Measurements from ENCODE around the gene MMAB.

MMAB gene

DNA sequence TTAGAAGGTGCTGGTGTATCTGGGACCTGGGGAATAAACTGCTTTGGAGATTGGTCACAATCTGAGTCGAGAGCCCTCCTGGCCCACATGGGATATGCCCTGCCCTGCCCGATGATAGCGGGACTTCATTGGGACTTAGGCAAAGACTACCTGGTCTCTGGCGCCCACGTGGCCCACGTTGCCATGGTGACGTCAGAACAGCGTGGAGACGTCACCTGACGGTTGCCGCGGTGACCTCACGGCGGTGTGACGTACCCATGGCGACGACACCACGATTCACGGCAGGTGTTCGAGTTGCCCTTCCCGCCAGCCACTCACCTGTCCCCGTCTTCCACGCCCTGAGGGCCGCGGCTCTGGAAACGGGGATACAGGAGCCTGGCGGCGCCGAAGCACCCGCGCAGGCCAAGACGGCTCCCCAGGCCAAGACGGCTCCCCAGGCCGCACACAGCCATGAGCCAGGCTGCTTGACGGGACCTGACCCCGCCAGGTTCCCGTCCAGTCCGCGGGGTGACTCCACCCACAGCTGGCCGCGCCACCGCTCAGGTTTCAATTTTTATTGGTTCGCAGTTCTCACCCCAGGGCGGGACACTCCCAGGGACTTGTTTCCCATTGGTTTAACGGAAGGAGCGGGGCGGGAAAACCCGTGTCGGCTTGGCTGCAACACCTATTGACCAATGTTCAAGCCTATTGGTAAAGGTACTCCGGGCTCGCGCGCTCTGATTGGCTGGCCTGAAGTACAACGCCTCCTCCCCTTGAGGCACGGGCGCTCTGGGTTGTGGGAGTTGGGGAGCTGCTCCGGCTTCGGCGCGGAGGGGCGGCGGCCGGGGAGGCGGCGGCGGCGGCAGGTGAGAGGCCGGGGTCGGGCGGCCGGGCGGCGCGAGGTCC is at the start of gene MMAB, which contains the start of gene MVK:
Gene MMAB (minus strand): TSS at position 476 of the 885 bp plus-strand sequence. CDS start 24 bp downstream, at position 452.
Gene MVK (plus strand): TSS at position 766 of the 885 bp plus-strand sequence. CDS start 1,029 bp downstream, outside the sequence.
- peak; percentile 100 for DNase-seq (ENCODE audit: low spot score)

DNA sequence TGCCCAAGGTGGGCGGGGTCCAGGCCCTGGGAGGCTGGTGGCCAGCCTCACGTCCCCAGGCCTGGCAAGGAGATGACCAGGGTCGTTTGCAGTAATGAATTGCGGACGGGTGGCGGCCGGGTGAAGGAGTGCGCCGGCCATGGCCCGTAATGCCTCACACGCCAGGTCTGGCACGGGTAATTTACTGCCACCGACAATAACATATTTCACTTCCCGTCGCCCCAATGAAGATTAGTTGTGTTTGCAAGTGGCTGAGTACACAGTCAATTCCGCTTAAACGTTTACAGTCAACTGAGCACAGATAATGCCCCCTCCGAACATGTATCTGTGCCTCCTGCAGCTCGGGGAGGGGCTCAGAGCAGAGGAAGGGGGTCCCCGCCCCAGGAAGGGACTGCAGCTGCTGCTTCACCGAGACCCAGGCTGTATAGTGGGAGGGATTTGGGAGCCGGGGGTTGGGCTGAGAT is 48.6 kb upstream of the MMAB start:
- no peak for DNase-seq (ENCODE audit: low spot score)

DNA sequence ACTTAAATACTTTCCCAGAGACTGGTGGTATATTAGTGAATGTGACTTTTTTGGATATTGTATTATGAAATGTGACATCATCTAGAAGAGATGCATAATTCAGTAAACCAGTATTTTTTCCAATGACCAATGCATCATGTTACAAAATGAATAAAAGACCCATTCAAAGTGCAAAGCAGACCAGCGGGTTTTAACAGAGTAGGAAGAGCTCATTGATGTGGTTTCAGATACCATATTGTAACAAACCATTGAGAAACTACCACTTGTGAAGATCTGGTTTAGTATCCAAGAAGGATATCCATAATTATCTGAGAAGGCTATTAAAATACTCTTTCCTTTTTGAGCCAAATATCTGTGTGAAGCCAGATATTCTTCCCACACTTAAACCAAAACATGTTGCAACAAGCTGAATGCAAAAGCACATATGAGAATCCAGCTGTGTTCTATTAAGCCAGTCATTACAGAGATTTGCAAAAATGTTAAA is 47.9 kb upstream of the MMAB start:
- no peak for DNase-seq (ENCODE audit: low spot score)

DNA sequence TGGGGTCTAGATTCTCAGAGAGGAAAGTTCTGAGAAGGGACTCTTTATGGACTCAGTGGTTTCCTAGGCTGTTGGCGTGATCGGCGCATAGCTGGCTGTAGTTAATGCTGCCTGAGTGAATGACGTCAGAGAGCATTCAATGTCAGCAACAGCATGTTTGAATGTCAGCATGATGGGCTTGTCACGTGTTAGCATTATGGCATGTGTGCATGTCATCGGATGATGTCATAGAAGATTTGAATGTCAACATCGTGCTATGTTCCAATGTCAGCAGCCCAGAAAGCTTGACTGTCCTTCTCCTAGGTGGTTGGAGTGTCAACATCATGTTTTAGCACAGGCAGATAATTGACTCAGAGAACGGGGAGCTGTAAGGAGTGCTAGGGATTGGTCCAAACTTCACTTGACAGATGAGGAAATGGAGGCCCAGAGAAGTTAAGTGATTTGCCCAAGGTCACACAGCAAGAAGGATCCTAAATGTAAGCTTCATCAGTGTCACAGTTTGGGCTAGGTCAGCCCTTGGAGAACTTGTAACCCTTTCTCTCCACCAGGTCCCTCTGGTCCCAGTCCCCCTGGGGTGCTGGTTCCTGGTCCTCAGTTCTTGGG is 45.8 kb upstream of the MMAB start:
- DNase-seq (ENCODE audit: low spot score) = no peak

DNA sequence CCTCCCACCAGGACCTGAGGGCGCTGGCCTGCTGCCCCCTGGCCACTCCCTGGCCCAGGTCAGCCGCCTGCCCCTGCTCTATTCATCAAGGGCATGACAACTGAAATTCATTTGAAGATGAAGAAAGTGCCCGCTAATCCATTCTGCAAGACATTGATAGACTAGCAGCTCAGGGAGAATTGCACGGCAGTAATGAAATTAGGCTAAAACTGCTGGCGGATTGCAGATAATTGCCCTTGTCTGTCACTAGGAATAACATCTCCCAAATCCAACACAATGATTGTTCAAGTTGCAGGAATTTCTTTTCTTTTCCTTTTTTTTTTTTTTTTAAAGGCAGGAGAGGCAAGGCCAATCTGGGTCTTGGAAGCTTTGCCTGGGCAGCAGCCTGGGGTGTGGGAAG is 44.8 kb upstream of the MMAB start:
- DNase-seq (ENCODE audit: low spot score) = no peak

DNA sequence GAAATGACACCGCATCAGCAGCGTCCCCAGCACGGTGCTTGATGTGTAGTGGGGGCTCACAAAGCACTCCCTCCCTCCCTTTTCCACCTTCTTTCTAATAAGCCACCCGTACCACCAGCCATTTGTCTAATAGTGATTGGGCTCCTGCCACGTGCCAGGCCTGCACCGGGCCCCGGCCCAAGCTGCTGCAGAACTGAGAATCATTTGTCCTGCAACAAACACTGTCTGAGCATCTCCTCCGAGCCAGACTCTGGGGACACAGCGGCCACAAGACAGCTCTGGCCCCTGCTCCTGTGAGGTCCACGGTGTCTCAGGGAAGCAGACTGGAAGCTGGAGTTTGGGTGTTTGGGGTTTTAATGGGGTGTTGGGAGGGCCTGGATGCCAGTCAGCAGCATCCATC is 44.2 kb upstream of the MMAB start:
- DNase-seq (ENCODE audit: low spot score) = no peak

DNA sequence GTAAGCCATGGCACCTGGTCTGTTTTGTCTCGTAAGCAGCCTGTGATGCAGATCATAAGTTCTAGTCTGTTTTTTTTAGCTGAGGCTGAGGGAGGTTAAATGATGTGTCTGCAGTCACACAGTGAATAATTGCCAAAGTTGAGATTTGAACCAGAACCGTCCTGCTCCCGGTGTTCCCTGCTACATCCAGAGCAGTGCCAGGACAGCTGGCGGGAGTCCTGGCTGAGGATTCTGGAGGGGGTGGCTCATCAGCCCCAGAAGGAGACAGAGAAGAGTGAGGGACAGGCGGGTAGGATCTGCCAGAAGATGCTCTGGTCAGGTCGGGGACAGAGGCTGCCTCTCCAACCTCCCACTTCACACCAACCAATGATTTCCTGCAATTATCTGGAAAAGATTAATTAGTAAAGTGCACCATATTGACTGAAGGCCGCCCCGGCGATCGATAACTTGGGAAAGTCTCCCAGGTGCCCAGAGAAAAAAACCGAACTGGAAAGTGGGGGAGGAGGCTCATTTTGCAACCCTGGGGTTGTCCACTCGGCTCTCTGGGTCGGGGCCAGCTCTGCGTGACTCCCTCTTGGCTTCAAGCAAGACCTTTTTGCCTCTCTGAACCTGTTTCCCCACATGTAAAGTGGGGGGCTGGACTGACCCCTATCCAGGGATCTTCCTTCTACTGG is 42.4 kb upstream of the MMAB start:
- no peak for DNase-seq (ENCODE audit: low spot score)

DNA sequence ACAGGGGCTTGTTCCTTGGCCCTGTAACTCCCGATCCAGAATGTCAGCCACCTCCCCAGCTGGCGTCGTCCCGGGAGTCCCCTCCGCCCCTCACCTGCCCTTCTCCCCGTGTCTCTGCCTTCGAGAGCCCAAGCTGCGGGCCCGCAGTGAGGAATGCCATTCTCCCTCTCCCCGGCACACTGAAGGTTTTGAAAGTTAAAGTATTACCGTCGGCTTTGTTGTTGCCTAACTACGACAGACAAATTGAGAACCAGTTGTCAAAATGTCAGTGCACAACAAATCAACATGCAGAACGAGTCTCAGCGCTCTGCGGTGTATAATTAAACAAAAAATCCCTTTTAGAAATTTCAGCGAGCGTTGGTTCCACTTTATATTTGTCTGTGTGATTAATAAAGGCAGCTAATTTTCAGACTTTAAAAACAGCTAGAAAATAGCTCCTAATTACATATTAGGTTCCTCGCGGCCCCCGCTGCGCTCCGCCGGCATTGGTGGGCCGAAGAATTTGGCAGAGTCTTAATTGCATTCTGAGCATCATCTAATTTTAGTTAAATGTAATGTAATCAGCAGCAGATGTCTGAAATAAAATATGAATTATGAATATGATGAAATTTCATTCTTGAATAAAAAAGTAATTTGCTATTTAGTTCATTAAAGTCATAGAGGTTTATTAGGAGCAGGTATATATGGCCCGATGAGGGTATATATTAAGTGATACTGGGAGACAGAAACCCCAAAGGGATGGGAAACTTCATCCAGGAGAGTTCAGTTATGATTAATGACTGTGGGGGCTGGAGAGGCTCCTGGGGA is 40.5 kb upstream of the MMAB start:
- DNase-seq (ENCODE audit: low spot score) = no peak

DNA sequence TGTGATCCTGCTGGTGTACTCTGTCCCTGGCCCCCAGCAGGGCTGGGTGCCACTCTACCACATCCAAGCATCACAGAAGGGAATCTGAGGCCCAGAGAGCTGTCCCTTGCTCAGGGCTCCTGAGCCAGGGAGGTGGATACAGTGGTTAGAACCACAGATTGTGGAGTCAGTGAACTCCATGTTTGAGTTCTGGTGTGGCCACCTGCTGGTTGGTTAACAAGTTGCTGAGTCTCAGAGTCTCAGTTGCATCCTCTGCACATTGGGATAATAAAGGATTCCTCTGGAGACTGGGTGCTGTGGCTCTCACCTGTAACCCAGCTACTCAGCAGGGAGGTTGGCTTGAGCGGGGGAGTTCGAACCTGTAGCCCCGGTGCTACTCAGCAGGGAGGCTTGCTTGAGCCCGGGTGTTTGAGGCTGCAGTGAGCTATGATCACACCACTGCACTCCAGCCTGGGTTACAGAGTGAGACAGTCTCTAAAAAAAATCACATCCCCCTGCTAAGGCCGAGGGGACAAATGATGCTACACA is 39.7 kb upstream of the MMAB start:
- no peak for DNase-seq (ENCODE audit: low spot score)

DNA sequence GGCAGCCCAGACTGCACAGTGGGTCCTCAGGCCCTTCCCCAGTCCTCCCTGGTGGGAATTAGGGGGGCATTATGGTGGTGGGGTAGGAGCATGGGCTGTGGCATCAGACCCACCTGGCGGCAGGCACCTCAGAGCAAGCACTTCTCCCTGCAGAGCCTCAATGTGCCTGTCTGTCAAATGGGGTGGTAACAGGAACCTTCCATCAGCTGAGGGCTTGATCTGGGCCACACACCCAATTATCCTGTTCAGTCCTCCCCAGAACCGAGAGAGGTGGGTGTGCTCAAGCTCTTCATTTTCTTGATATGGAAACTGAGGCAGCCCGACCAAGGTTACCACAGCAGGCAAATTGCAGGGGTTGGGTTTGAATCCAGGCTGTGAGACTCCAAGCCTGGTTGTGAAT is 38.7 kb upstream of the MMAB start:
- no peak for DNase-seq (ENCODE audit: low spot score)

DNA sequence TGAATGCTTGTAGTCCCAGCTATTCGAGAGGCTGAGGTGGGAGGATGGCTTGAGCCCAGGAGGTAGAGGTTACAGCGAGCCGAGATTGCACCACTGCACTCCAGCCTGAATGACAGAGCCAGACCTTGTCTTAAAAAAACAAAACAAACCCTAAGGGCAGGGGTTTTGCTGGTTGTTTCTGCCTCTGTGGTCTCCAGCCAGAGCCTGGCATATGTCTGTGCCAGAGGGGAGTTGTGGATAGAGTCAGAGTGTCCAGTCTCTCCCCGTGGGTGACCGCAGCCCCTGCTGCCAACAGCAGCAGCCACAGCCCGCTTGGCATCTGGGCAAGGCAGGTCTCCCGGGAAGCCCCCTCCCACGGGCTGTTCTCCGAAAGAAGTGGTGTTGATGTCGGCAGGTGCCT is 37.9 kb upstream of the MMAB start:
- no peak for DNase-seq (ENCODE audit: low spot score)

DNA sequence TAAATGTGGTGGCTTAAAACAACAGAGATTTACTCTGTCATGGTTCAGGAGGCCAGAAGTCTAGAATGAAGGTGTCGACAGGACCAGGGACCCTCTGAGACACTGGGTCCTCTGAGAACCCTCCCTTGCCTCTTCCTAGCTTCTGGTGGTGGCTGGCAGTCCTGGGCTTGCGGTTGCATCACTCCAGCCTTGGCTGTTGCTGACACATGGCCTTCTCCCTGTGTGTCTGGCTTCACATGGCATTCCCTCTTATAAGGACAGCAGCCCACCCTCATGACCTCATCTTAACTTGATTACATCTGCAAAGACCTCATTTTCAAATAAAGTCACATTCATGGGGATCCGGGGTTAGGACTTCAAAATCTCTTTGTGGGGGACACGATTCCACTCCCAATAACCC is 37.2 kb upstream of the MMAB start:
- DNase-seq (ENCODE audit: low spot score) = no peak

DNA sequence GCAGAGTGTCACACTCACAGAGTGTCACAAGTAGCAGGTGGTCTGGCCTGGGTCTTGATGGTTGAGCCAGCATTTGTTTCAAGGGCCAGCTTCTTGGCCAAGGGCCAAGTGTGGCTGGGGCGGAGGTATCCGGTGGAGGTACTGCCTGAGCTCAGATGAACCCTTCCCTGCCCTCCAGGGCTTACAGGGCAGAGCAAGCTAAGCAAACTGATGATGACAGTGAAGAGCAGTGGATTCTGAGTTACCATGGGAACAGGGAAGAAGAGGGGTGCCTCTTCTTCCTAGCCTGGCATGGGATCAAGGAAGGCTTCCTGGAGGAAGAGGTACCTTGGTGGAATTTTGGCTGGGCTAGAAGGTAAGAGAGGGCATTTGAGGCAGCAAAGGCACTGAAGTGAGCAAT is 36.0 kb upstream of the MMAB start:
- DNase-seq (ENCODE audit: low spot score) = no peak

DNA sequence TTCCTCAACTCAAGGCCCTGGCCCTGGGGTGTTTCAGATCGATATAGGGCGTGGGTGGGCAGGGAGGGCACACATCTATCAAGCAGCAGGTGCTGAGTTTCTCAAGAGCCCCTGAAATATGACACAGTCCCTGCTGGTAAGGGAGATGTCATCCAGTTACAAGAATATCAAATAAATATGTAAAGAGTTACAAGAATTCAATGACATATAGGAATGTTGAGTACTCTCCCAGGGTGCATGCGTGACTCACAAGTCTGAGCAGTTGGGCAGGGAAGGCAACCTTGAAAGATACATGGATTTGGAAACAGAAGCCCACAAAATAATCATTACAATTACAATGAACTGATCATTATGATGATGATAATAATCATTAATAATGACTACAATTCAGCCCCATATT is 35.5 kb upstream of the MMAB start:
- DNase-seq (ENCODE audit: low spot score) = no peak

DNA sequence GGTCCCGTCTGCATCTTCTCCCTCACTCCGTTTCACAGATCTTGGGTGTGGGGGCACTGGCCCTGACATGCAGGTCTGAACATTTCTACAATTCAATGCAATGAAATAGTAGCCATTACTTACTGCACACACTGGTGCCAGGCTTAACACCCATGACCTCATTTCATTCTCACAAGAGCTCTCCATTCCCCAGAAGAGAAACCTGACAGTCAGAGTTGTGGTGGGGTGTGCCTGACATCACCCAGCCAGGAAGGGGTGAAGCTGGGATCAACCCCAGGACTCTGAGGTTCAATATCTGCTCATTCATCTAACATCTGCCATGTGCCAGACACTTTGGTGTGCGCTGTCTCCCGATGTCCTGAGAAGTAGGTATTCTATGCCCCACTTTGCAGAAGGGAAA is 35.0 kb upstream of the MMAB start:
- no peak for DNase-seq (ENCODE audit: low spot score)

DNA sequence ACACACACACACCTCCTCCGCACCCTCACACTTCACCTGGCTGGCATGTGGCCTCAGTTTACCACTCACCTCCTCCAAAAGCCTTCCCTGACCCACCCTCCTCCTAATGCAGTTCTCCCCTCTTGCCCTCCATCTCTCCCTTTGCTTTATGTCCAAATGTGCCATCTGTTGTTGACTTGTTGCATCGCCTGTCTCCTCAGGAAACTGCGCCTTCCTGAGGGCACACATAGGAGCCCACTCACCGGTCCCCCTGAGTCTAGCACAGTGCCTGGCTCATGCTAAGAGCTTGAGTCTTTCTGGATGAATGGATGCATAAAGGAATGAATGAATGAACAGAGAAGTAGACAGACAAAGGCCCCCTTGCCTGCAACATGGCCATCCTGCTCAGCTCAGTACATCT is 34.3 kb upstream of the MMAB start:
- DNase-seq (ENCODE audit: low spot score) = no peak

DNA sequence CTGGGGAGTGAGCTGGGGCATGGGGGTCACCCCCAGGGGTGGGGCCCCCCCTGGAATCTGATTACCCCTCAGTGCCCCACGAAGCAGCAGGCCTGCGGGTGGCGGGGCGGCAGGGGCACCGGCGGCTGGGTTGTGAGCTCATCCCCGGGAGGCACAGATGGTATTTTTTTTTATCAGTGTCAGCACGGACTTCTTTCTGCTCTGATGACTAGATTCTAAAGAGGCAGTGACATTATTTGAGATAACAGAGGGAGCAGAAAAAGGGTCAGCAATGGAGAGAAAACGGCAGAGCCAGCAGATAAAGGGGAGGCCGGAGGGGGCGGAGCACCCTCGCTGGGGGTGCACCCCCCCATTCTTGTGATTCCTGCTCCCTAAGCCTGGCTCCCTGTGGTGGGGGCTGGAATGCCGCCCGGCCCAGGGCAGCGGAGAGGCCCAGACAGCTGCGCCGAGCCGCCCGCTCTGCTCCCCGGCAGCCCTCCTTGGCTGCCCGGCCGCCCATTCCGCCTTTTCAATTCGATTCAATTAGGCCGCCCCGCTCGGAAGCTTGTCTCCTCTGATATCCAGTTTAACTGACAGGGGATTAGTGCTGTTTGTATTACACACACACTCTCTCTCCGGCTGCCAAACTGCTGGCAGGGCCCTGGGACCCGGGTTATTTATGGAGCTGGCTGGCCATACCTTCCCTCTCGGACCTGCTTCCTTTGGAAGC is 33.2 kb upstream of the MMAB start:
- no peak for DNase-seq (ENCODE audit: low spot score)

DNA sequence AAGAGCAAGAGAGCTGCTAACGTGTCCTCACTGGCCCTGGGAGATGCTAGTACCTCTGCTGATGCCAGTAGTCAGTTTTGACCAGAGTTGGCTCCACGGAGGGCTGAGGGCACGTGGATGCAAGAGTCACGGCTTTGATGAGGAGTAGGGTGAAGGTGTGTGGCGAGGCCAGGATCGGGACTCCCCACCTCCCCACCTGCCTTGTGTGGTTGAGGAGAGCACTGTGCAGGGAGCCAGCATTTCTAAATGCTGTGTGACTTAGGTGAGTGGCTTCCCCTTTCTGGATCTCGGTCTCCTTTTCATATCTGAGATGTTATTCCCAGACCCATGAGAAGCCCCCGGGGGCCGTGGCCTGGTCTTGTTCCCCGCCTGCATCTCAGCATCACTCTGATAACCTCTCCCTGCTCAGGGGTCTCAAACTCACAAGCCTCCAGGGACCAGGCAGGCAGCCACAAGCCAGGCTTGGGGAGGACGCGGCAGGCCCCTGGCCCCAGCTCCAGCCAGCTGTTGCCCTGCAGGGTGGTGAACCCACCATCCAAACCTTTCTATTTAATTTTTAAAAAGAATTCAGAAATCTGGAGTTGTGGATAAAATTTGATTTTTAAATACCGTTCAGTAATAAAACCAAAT is 32.4 kb upstream of the MMAB start:
- no peak for DNase-seq (ENCODE audit: low spot score)

DNA sequence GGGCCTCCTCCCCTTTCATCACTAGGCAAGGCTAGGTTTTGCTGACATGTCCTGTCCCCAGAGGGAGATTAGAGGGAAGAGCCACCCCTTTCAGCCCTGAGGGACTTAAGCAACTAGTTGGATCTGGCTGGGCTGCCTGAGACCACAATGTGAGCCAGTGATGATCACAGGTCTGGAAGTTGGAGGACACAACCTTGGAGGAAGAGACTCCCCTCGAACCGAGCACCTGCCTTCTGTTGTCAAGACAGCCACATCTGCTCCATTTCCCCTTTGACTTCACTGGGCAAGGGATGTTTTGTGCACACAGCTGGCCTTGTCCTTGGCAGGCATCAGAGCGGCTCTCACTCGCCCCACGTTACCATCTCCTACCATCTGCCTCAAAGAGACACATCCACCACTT is 31.7 kb upstream of the MMAB start:
- DNase-seq (ENCODE audit: low spot score) = no peak

DNA sequence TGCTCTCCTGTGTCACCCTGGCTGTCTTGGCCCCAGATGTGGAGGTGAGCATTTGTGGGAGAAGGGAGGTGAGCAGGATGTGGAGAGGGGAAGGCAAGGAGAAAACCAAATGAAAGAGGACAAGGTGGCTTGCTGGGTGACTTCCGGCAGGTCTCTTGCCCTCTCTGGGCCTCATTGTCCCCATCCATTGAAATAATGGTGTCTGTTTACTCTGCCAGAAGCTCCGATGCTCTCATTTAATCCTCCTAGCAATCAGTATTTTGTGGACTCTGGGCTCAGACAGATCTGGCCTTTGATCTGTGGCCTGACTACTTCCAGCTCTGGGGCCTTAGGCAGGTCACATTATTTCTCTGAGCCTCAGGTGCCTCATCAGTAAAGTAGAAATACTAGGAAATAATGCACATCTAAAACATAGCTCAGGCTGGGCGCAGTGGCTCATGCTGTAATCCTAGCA is 30.9 kb upstream of the MMAB start:
- DNase-seq (ENCODE audit: low spot score) = no peak
